Measurements from ENCODE around the gene RXFP2. TPM values are rescaled to one million over a fixed set of nuclear protein-coding genes. Genes with fewer than 3 reads are reported as not detected.

RXFP2 gene
- total RNA-seq (ENCODE audit: low replicate concordance) = 0.80 TPM in 1 of 2 replicates, not detected in the other
- long read RNA-seq = 0 reads

DNA sequence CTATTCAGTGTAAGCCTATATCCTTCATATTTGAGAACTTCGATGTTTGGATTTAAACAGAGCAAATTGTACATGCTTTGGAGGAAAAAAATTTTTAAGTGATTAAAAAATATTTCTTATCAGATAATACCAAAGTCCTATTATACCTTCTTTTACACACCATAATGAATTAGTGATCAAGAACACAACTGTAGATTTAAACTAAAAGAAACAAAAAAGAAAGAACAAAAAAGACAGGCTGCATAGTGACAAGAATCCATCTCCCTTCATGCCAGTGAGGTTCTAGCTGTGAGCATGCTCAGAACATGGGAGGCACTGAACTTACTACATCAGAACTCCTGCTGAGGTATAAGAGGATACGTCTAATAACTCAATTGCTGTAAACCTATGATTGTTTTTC is at the start of gene RXFP2:
Gene RXFP2, plus strand, starts transcription at position 301 of the 400 bp plus-strand sequence. Its CDS starts 87 bp downstream, at position 388.
- Mint-ChIP-seq H3K9me3 (no peaks in the 10 kb centered on the region), H3K4me1 (ENCODE audit: unreplicated experiment) (peaks cover 3% of the 10 kb centered on the region), H3K36me3 (no peaks in the 10 kb centered on the region), H3K27me3 (peaks cover 10% of the 10 kb centered on the region), H3K4me3 (no peak within 1 kb of the TSS), H3K27ac (no peak within 1 kb of the TSS)
- TF ChIP-seq, protein P1, sequence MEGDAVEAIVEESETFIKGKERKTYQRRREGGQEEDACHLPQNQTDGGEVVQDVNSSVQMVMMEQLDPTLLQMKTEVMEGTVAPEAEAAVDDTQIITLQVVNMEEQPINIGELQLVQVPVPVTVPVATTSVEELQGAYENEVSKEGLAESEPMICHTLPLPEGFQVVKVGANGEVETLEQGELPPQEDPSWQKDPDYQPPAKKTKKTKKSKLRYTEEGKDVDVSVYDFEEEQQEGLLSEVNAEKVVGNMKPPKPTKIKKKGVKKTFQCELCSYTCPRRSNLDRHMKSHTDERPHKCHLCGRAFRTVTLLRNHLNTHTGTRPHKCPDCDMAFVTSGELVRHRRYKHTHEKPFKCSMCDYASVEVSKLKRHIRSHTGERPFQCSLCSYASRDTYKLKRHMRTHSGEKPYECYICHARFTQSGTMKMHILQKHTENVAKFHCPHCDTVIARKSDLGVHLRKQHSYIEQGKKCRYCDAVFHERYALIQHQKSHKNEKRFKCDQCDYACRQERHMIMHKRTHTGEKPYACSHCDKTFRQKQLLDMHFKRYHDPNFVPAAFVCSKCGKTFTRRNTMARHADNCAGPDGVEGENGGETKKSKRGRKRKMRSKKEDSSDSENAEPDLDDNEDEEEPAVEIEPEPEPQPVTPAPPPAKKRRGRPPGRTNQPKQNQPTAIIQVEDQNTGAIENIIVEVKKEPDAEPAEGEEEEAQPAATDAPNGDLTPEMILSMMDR (conservative IDR thresholded peaks at IDR 0.05) = no peak
- DNase-seq (ENCODE audit: extremely low spot score, unreplicated experiment) = no peak

GRCh38 chr13:31697290-31697689 is 42.0 kb upstream of the RXFP2 start:
- TF ChIP-seq, protein P1 (conservative IDR thresholded peaks at IDR 0.05) = no peak
- no peak overlapping the region for H3K27ac Mint-ChIP-seq
- H3K36me3 Mint-ChIP-seq = no peaks in the 10 kb centered on the region
- H3K9me3 Mint-ChIP-seq = no peaks in the 10 kb centered on the region
- no peak overlapping the region for H3K4me3 Mint-ChIP-seq
- DNase-seq (ENCODE audit: extremely low spot score, unreplicated experiment) = no peak
- H3K27me3 Mint-ChIP-seq = no peaks in the 10 kb centered on the region
- peaks cover 6% of the 10 kb centered on the region for H3K4me1 Mint-ChIP-seq (ENCODE audit: unreplicated experiment)

DNA sequence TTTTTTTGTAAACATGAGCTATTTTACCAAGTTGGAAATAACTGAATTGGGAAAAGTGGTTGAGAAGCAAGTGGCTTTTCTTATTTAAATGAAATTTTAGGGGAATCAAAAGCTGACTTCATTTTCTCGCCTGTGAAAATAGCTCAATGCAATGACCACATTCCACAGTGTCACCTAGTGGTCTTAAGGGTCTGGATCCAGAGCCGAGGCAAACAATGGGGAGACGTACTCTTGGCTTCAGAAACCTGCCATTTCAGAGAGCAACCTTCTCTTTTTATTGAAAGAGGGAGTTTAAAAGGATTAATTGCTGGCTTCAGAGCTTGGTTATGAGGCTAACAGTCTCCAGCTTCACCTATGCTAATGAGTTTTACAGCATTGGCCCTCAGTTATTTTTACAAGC is 39.7 kb upstream of the RXFP2 start:
- no peaks in the 10 kb centered on the region for H3K9me3 Mint-ChIP-seq
- no peak for DNase-seq (ENCODE audit: extremely low spot score, unreplicated experiment)
- peaks cover 6% of the 10 kb centered on the region for H3K4me1 Mint-ChIP-seq (ENCODE audit: unreplicated experiment)
- TF ChIP-seq, protein P1 (conservative IDR thresholded peaks at IDR 0.05) = peak; percentile 53
- H3K4me3 Mint-ChIP-seq = no peak overlapping the region
- H3K27ac Mint-ChIP-seq = no peak overlapping the region
- H3K36me3 Mint-ChIP-seq = no peaks in the 10 kb centered on the region
- H3K27me3 Mint-ChIP-seq = no peaks in the 10 kb centered on the region

DNA sequence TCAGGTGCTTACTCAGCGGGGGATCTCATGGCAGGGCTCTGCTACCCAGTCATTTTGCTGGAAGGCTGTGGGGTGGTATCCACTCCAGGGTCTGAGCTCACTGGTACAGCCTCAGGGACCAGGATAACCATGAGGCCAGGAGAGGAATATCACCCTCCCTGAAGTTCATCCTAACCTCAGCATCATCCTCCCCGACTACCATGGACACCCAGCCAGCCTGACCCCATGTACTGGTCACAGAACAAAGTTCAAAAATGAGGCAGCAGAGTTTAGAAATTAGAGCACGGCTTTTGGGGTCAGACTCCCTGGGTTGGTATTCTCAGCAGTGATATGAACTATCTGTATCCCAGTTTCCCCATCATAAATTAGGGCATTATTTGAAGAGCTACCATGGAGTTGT is 35.5 kb upstream of the RXFP2 start:
- no peaks in the 10 kb centered on the region for H3K27me3 Mint-ChIP-seq
- H3K4me3 Mint-ChIP-seq = no peak overlapping the region

GRCh38 chr13:31706105-31706504 is 33.2 kb upstream of the RXFP2 start:
- no peaks in the 10 kb centered on the region for H3K9me3 Mint-ChIP-seq
- TF ChIP-seq, protein P1 (conservative IDR thresholded peaks at IDR 0.05) = no peak
- no peaks in the 10 kb centered on the region for H3K4me1 Mint-ChIP-seq (ENCODE audit: unreplicated experiment)
- no peak overlapping the region for H3K4me3 Mint-ChIP-seq
- DNase-seq (ENCODE audit: extremely low spot score, unreplicated experiment) = no peak
- no peaks in the 10 kb centered on the region for H3K27me3 Mint-ChIP-seq
- no peak overlapping the region for H3K27ac Mint-ChIP-seq
- no peaks in the 10 kb centered on the region for H3K36me3 Mint-ChIP-seq

More for the DNA sequence above, 35.5 kb upstream of the RXFP2 start:
- no peaks in the 10 kb centered on the region for H3K4me1 Mint-ChIP-seq (ENCODE audit: unreplicated experiment)
- no peaks in the 10 kb centered on the region for H3K36me3 Mint-ChIP-seq
- no peak overlapping the region for H3K27ac Mint-ChIP-seq
- no peak for DNase-seq (ENCODE audit: extremely low spot score, unreplicated experiment)
- TF ChIP-seq, protein P1 (conservative IDR thresholded peaks at IDR 0.05) = no peak
- H3K9me3 Mint-ChIP-seq = no peaks in the 10 kb centered on the region

DNA sequence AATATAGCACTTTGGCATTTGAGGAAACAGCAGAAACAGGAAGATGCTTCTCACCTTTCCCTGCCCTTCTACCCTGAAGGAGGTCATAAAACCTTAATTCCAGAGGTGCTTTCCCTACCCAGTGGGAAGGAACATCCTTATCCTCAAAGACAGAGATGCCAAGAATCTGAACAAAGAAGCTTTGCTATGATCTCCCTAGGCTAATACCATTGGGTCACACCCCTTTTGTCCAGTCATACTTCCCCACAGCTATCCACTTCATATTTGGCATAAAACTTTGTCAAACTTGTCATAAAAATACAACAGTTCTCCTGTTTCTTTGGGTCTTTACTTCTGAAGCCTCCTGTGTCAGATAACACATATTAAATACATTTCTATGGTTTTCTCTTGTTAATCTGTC is 21.7 kb upstream of the RXFP2 start:
- Mint-ChIP-seq H3K4me1 (ENCODE audit: unreplicated experiment) (no peaks in the 10 kb centered on the region), H3K9me3 (no peaks in the 10 kb centered on the region), H3K36me3 (no peaks in the 10 kb centered on the region), H3K4me3 (no peak overlapping the region), H3K27me3 (peaks cover 4% of the 10 kb centered on the region), H3K27ac (no peak overlapping the region)
- TF ChIP-seq, protein P1 (conservative IDR thresholded peaks at IDR 0.05) = no peak
- no peak for DNase-seq (ENCODE audit: extremely low spot score, unreplicated experiment)

Measured in type B pancreatic cell (in vitro differentiated cells).